ENCODE data around the gene MAPK10. TPM values are rescaled to one million over a fixed set of nuclear protein-coding genes. Genes with fewer than 3 reads are reported as not detected.

MAPK10 gene
- total RNA-seq, 2 experiments from 2014 or later, result 32.0 TPM; not detected in 1

- no peaks in the 10 kb centered on the region for H3K4me1 ChIP-seq (ENCODE audit: insufficient read depth, low read length, poor library complexity, severe bottlenecking)
- H3K27ac ChIP-seq (ENCODE audit: low read depth, low read length, poor library complexity, severe bottlenecking), result no peak overlapping the region
- H3K79me2 ChIP-seq (ENCODE audit: insufficient read depth, low read depth, low read length), result no peaks in the 10 kb centered on the region
- no peak overlapping the region for H2AFZ ChIP-seq (ENCODE audit: low read length)
- intact Hi-C loops (cut with micrococcal nuclease; ENCODE audit: unreplicated experiment), result no loop called here
- DNase-seq (ENCODE audit: low spot score), result no peak
- TF ChIP-seq EZH2phosphoT487 (IDR thresholded peaks at IDR 0.05; ENCODE audit: borderline replicate concordance, low read depth, low read length), result no peak
- TF ChIP-seq CTCF (conservative IDR thresholded peaks at IDR 0.05; ENCODE audit: low read length), result no peak
- ChIA-PET POLR2A (no interaction called here), CTCF (ENCODE audit: unreplicated experiment) (no interaction called here)
- H3K4me2 ChIP-seq (ENCODE audit: low read length), result no peak overlapping the region
- H4K20me1 ChIP-seq (ENCODE audit: insufficient read depth, low read length), result no peaks in the 10 kb centered on the region
- H3K9me2 ChIP-seq (ENCODE audit: insufficient read depth, low read length), result no peaks in the 10 kb centered on the region
- no peaks in the 10 kb centered on the region for H3K36me3 ChIP-seq (ENCODE audit: insufficient read depth, low read length)
- no peak overlapping the region for H3K4me3 ChIP-seq (ENCODE audit: low read depth, low read length, poor library complexity, severe bottlenecking)
- no TSS peak for BruUV-seq (replicated peaks)
- no peaks in the 10 kb centered on the region for H3K9me3 ChIP-seq (ENCODE audit: low read length)
Observed at GRCh38 chr4:85946821-85947220, 413.0 kb downstream of the MAPK10 start.

GRCh38 chr4:85942107-85942506 is 417.7 kb downstream of the MAPK10 start:
- H3K27ac ChIP-seq (ENCODE audit: low read depth, low read length, poor library complexity, severe bottlenecking), result no peak overlapping the region
- no peaks in the 10 kb centered on the region for H3K79me2 ChIP-seq (ENCODE audit: insufficient read depth, low read depth, low read length)
- no peaks in the 10 kb centered on the region for H3K9me3 ChIP-seq (ENCODE audit: low read length)
- H4K20me1 ChIP-seq (ENCODE audit: insufficient read depth, low read length), result no peaks in the 10 kb centered on the region
- ChIA-PET CTCF (ENCODE audit: unreplicated experiment) (no interaction called here), POLR2A (interaction anchor here (0.8 kb wide), 1 partner anchor 72 kb away, joined by 3 read pairs; no protein-coding TSS in a partner anchor)
- no peak overlapping the region for H3K4me3 ChIP-seq (ENCODE audit: low read depth, low read length, poor library complexity, severe bottlenecking)
- intact Hi-C loops (cut with micrococcal nuclease; ENCODE audit: unreplicated experiment), result no loop called here
- no peak for TF ChIP-seq CTCF (conservative IDR thresholded peaks at IDR 0.05; ENCODE audit: low read length)
- no peaks in the 10 kb centered on the region for H3K9me2 ChIP-seq (ENCODE audit: insufficient read depth, low read length)
- H3K4me1 ChIP-seq (ENCODE audit: insufficient read depth, low read length, poor library complexity, severe bottlenecking), result no peaks in the 10 kb centered on the region
- H3K4me2 ChIP-seq (ENCODE audit: low read length), result no peak overlapping the region
- no peaks in the 10 kb centered on the region for H3K36me3 ChIP-seq (ENCODE audit: insufficient read depth, low read length)
- no TSS peak for BruUV-seq (replicated peaks)
- H2AFZ ChIP-seq (ENCODE audit: low read length), result no peak overlapping the region
- DNase-seq (ENCODE audit: low spot score), result no peak

GRCh38 chr4:85940151-85940550 is 419.7 kb downstream of the MAPK10 start:
- H4K20me1 ChIP-seq (ENCODE audit: insufficient read depth, low read length), result no peaks in the 10 kb centered on the region
- no peak overlapping the region for H3K4me3 ChIP-seq (ENCODE audit: low read depth, low read length, poor library complexity, severe bottlenecking)
- TF ChIP-seq EZH2phosphoT487 (IDR thresholded peaks at IDR 0.05; ENCODE audit: borderline replicate concordance, low read depth, low read length), result no peak
- TF ChIP-seq CTCF (conservative IDR thresholded peaks at IDR 0.05; ENCODE audit: low read length), result no peak
- ChIA-PET CTCF (ENCODE audit: unreplicated experiment) (no interaction called here), POLR2A (interaction anchor here (0.7 to 1.1 kb wide), 2 partner anchors 12 to 598 kb away, joined by 3 read pairs; no protein-coding TSS in a partner anchor)
- no peak overlapping the region for H3K4me2 ChIP-seq (ENCODE audit: low read length)
- H3K27ac ChIP-seq (ENCODE audit: low read depth, low read length, poor library complexity, severe bottlenecking), result no peak overlapping the region
- H3K9me3 ChIP-seq (ENCODE audit: low read length), result no peaks in the 10 kb centered on the region
- H3K9me2 ChIP-seq (ENCODE audit: insufficient read depth, low read length), result no peaks in the 10 kb centered on the region
- H2AFZ ChIP-seq (ENCODE audit: low read length), result no peak overlapping the region
- no TSS peak for BruUV-seq (replicated peaks)
- no peaks in the 10 kb centered on the region for H3K4me1 ChIP-seq (ENCODE audit: insufficient read depth, low read length, poor library complexity, severe bottlenecking)
- intact Hi-C loops (cut with micrococcal nuclease; ENCODE audit: unreplicated experiment), result no loop called here
- no peaks in the 10 kb centered on the region for H3K36me3 ChIP-seq (ENCODE audit: insufficient read depth, low read length)
- H3K79me2 ChIP-seq (ENCODE audit: insufficient read depth, low read depth, low read length), result no peaks in the 10 kb centered on the region
- DNase-seq (ENCODE audit: low spot score), result no peak

Small RNAs within 50 kb of the gene (small RNA-seq; reads per million reads assigned to genes)
- gene RN7SKP96, result not detected

Other genes starting within 250 kb of the MAPK10 start
- not detected in 2 replicates for gene PTPN13, start 234.3 kb upstream of the MAPK10 start, total RNA-seq (2014; rRNA removed; shearing (Covaris generic))
- not detected in 2 replicates for gene PTPN13, start 234.3 kb upstream of the MAPK10 start, total RNA-seq (2022)